Keratinocyte (primary cell): ENCODE data around the gene ZG16B. TPM values are rescaled to one million over a fixed set of nuclear protein-coding genes. Genes with fewer than 3 reads are reported as not detected.

Source experiments
- DNase-seq: peaks from one replicate; pipeline ENCODE4 v3.0.0-alpha.2; 2011; ENCODE audit warnings: low read depth, missing footprints, low spot score
- FAIRE-seq: peaks from 2 replicates; lab custom pipeline; 2011; peaks lifted over from hg19 to GRCh38; lab: Jason Lieb, UNC
- H2AFZ ChIP-seq: 2 replicates; pipeline ENCODE4 v1.6.0; 2012; ENCODE audit warnings: low read length, control low read depth, inconsistent platforms; ENCODE audit not compliant: control insufficient read depth
- H3K27ac ChIP-seq: 2 replicates; pipeline ENCODE4 v1.5.1; 2011; ENCODE audit warnings: low read length; ENCODE audit not compliant: control insufficient read depth, insufficient read depth
- H3K27me3 ChIP-seq: 3 replicates; pipeline ENCODE4 v1.6.0; 2011; ENCODE audit warnings: low read length; ENCODE audit not compliant: control insufficient read depth, insufficient read depth; ENCODE audit errors: extremely low read depth
- H3K36me3 ChIP-seq, 2 experiments: 2 replicates in 1 of 2; 3 replicates in 1 of 2; pipeline ENCODE4 v1.5.1; 2011; ENCODE audit warnings: low read length in 2 of 2, mild to moderate bottlenecking in 1 of 2; ENCODE audit not compliant: control insufficient read depth in 2 of 2, insufficient read depth in 2 of 2; ENCODE audit errors: extremely low read depth in 1 of 2
- H3K4me1 ChIP-seq: 3 replicates; pipeline ENCODE4 v1.5.1; 2011; ENCODE audit warnings: low read length; ENCODE audit not compliant: control insufficient read depth, insufficient read depth; ENCODE audit errors: extremely low read depth
- H3K4me2 ChIP-seq: 3 replicates; pipeline ENCODE4 v1.6.0; 2011; ENCODE audit warnings: low read depth, low read length; ENCODE audit not compliant: control insufficient read depth, insufficient read depth; ENCODE audit errors: extremely low read depth
- H3K4me3 ChIP-seq, 3 experiments: fragments of 200-600 bp in 1 of 3; sonication (generic) in 1 of 3; 2 replicates in 2 of 3; 3 replicates in 1 of 3; pipeline ENCODE4 v1.5.1; 2011 to 2016; ENCODE audit warnings: low read length in 3 of 3, mild to moderate bottlenecking in 3 of 3, control low read depth in 2 of 3, inconsistent platforms in 1 of 3, low read depth in 1 of 3, mixed read lengths in 1 of 3, mixed run types in 1 of 3, moderate library complexity in 1 of 3; ENCODE audit not compliant: control insufficient read depth in 2 of 3, insufficient read depth in 2 of 3; ENCODE audit errors: extremely low read depth in 1 of 3
- H3K79me2 ChIP-seq: 2 replicates; pipeline ENCODE4 v1.6.0; 2012; ENCODE audit warnings: low read length; ENCODE audit not compliant: control insufficient read depth, insufficient read depth
- H3K9ac ChIP-seq: 3 replicates; pipeline ENCODE4 v1.6.0; 2011; ENCODE audit warnings: low read length; ENCODE audit not compliant: control insufficient read depth, insufficient read depth; ENCODE audit errors: extremely low read depth
- H3K9me1 ChIP-seq: 3 replicates; pipeline ENCODE4 v1.6.0; 2011; ENCODE audit warnings: low read length; ENCODE audit not compliant: control insufficient read depth, insufficient read depth; ENCODE audit errors: extremely low read depth
- H3K9me3 ChIP-seq: 2 replicates; pipeline ENCODE4 v1.5.1; 2012; ENCODE audit warnings: low read depth, low read length; ENCODE audit not compliant: control insufficient read depth
- H4K20me1 ChIP-seq: 3 replicates; pipeline ENCODE4 v1.6.0; 2011; ENCODE audit warnings: low read length; ENCODE audit not compliant: control insufficient read depth, insufficient read depth; ENCODE audit errors: extremely low read depth
- CTCF ChIP-seq, 3 experiments: IDR thresholded peaks in 1 of 3; conservative IDR thresholded peaks in 1 of 3; optimal IDR thresholded peaks in 1 of 3; 2 replicates in 2 of 3; 3 replicates in 1 of 3; pipeline versions ENCODE3 to v1.5.1; 2011; ENCODE audit warnings: low read length in 3 of 3, mild to moderate bottlenecking in 3 of 3, moderate library complexity in 2 of 3, control low read depth in 1 of 3, inconsistent platforms in 1 of 3; ENCODE audit not compliant: insufficient read depth in 2 of 3; ENCODE audit errors: extremely low read depth in 1 of 3
- EZH2 ChIP-seq: IDR thresholded peaks from one replicate; pipeline ENCODE4 v1.6.1; 2012; ENCODE audit warnings: inconsistent platforms, mild to moderate bottlenecking, low read length, moderate library complexity
- dilution Hi-C: fragments of 300-500 bp; cut with MboI; formaldehyde crosslinking; loops from one replicate; pipeline ENCODE4 v1.7.0; 2020; ENCODE audit warnings: low sequenced_read_pairs; ENCODE audit not compliant: extremely low pct_ligation_motif_present
- polyA plus RNA-seq, 5 experiments: library from polyadenylated mRNA; depleted of rRNA in 3 of 5; stranded (reverse) in 3 of 5; stranded (forward) in 1 of 5; unstranded in 1 of 5; fragments of >200 nt; gene quantifications; 1 replicate in 1 of 5; 2 replicates in 3 of 5; 3 replicates in 1 of 5; pipeline versions ENCODE4 v1.2.1 to v1.2.3, GENCODE V29; 2011 to 2012; ENCODE audit warnings: missing spikeins in 2 of 5, low read depth in 1 of 5, low replicate concordance in 1 of 5

Gene ZG16B
- polyA plus RNA-seq, 1 donor (not counting 4 experiments of a cell fraction or from before 2014, with no cell fraction given) = 2.1 TPM

- H3K27me3 ChIP-seq = peaks cover 28% of the 10 kb centered on the region
- dilution Hi-C loops = no loop called here
- no peak overlapping the region for H3K9ac ChIP-seq
- H2AFZ ChIP-seq = no peak overlapping the region
- H3K36me3 ChIP-seq = no peaks in the 10 kb centered on the region
- no peaks in the 10 kb centered on the region for H3K79me2 ChIP-seq
- no peaks in the 10 kb centered on the region for H4K20me1 ChIP-seq
- H3K4me2 ChIP-seq = no peak overlapping the region
- no peaks in the 10 kb centered on the region for H3K9me1 ChIP-seq
- TF ChIP-seq CTCF (optimal IDR thresholded peaks at IDR 0.05 in 1 of 3, IDR thresholded peaks at IDR 0.05 in 1 of 3, conservative IDR thresholded peaks at IDR 0.05 in 1 of 3; ENCODE audit: extremely low read depth in 1 of 3, insufficient read depth in 2 of 3, low read length in 3 of 3) (no peak), EZH2 (no peak)
- no peak overlapping the region for H3K27ac ChIP-seq
- no peaks in the 10 kb centered on the region for H3K9me3 ChIP-seq
- FAIRE-seq (no peak), DNase-seq (no peak)
- no peak overlapping the region for H3K4me3 ChIP-seq
- no peaks in the 10 kb centered on the region for H3K4me1 ChIP-seq
Measured at GRCh38 chr16:2819939-2820835, 9.9 kb upstream of the ZG16B start.

GRCh38 chr16:2820836-2821486 lies 9.1 kb upstream of the ZG16B start:
- TF ChIP-seq EZH2 (no peak), CTCF (optimal IDR thresholded peaks at IDR 0.05 in 1 of 3, IDR thresholded peaks at IDR 0.05 in 1 of 3, conservative IDR thresholded peaks at IDR 0.05 in 1 of 3; ENCODE audit: extremely low read depth in 1 of 3, insufficient read depth in 2 of 3, low read length in 3 of 3) (no peak)
- Histone ChIP-seq H3K9ac (no peak overlapping the region), H3K27me3 (peaks cover 32% of the 10 kb centered on the region), H3K4me3 (no peak overlapping the region), H3K9me1 (no peaks in the 10 kb centered on the region), H3K4me2 (no peak overlapping the region), H3K9me3 (no peaks in the 10 kb centered on the region), H3K36me3 (no peaks in the 10 kb centered on the region), H4K20me1 (no peaks in the 10 kb centered on the region), H3K27ac (no peak overlapping the region), H3K79me2 (no peaks in the 10 kb centered on the region), H3K4me1 (no peaks in the 10 kb centered on the region), H2AFZ (no peak overlapping the region)
- DNase-seq = no peak
- FAIRE-seq = no peak
- dilution Hi-C loops = no loop called here
